Cardiac muscle cell (in vitro differentiated cells and primary cell): ENCODE data around the gene CMTM7. TPM values are rescaled to one million over a fixed set of nuclear protein-coding genes. Genes with fewer than 3 reads are reported as not detected.

Source experiments
- DNase-seq, 2 donors: peaks; one replicate each; pipeline versions ENCODE4 v3.0.0 to v3.0.0-alpha.2; 2010 to 2017; ENCODE audit warnings: low read depth in 1 of 2, low spot score in 1 of 2
- H3K27ac ChIP-seq: fragments of 200-600 bp; sonication (generic); 2 replicates; pipeline ENCODE4 v1.5.1; 2016
- H3K27me3 ChIP-seq: fragments of 200-600 bp; sonication (generic); 2 replicates; pipeline ENCODE4 v1.6.0; 2016; ENCODE audit warnings: control low read depth
- H3K36me3 ChIP-seq: fragments of 200-600 bp; sonication (generic); 2 replicates; pipeline ENCODE4 v1.5.1; 2016; ENCODE audit warnings: control low read depth
- H3K4me1 ChIP-seq: fragments of 200-600 bp; sonication (generic); 2 replicates; pipeline ENCODE4 v1.8.1; 2017; ENCODE audit warnings: low read depth, mild to moderate bottlenecking, mixed run types
- H3K4me3 ChIP-seq: fragments of 200-600 bp; sonication (generic); 2 replicates; pipeline ENCODE4 v1.5.1; 2016; ENCODE audit warnings: mild to moderate bottlenecking
- H3K9me3 ChIP-seq: fragments of 200-600 bp; sonication (generic); 2 replicates; pipeline ENCODE4 v1.5.1; 2017; ENCODE audit warnings: low read depth, mild to moderate bottlenecking, control low read depth
- CTCF ChIP-seq: IDR thresholded peaks from 2 replicates; pipeline ENCODE4 v1.5.1; 2012; ENCODE audit warnings: low read depth, mild to moderate bottlenecking, low read length
- polyA plus RNA-seq: library from polyadenylated mRNA; unstranded; fragments of >200 nt; fragmentation: Nextera tagmentation; extraction: Ambion mirVana; gene quantifications from 2 replicates; pipeline ENCODE4 v1.2.1, GENCODE V29; 2016
- total RNA-seq: library from RNA; depleted of rRNA; stranded (reverse); fragments of >200 nt; gene quantifications from 2 replicates; pipeline ENCODE4 v1.2.3, GENCODE V29; 2016

Gene CMTM7
- total RNA-seq (15.9 and 24.2 TPM in 2 replicates), polyA plus RNA-seq (42.4 and 64.1 TPM in 2 replicates)

- DNase-seq: peak; percentile 75 to 80
- peak; percentile 7 for TF ChIP-seq CTCF
- H3K36me3 ChIP-seq: no peaks in the 10 kb centered on the region
- H3K4me1 ChIP-seq: no peaks in the 10 kb centered on the region
- peak within 1 kb of the TSS; percentile 74 for H3K4me3 ChIP-seq
- H3K27me3 ChIP-seq: no peaks in the 10 kb centered on the region
- no peaks in the 10 kb centered on the region for H3K9me3 ChIP-seq
- no peak within 1 kb of the TSS for H3K27ac ChIP-seq
Measured at GRCh38 chr3:32391643-32392535, at the start of gene CMTM7. Gene CMTM7, plus strand, starts transcription at chr3:32391853. Its CDS starts 54 bp downstream, at chr3:32391907.

- Histone ChIP-seq H3K36me3 (no peaks in the 10 kb centered on the region), H3K27me3 (no peaks in the 10 kb centered on the region), H3K4me3 (no peak overlapping the region), H3K9me3 (no peaks in the 10 kb centered on the region), H3K4me1 (peaks cover 16% of the 10 kb centered on the region), H3K27ac (peak overlapping the region; percentile 74)
- DNase-seq: peak; percentile 41 to 78
- TF ChIP-seq CTCF: no peak
Measured at GRCh38 chr3:32347343-32348125, 44.1 kb upstream of the CMTM7 start.

- peak overlapping the region; percentile 9 for H3K27ac ChIP-seq
- no peak for DNase-seq
- H3K4me1 ChIP-seq: peaks cover 19% of the 10 kb centered on the region
- no peaks in the 10 kb centered on the region for H3K9me3 ChIP-seq
- no peak overlapping the region for H3K4me3 ChIP-seq
- TF ChIP-seq CTCF: no peak
- no peaks in the 10 kb centered on the region for H3K27me3 ChIP-seq
- H3K36me3 ChIP-seq: no peaks in the 10 kb centered on the region
Measured at GRCh38 chr3:32349184-32349583, 42.5 kb upstream of the CMTM7 start.

- H3K27me3 ChIP-seq: no peaks in the 10 kb centered on the region
- peaks cover 16% of the 10 kb centered on the region for H3K4me1 ChIP-seq
- no peak overlapping the region for H3K4me3 ChIP-seq
- DNase-seq: no peak
- no peak for TF ChIP-seq CTCF
- no peak overlapping the region for H3K27ac ChIP-seq
- H3K36me3 ChIP-seq: no peaks in the 10 kb centered on the region
- H3K9me3 ChIP-seq: no peaks in the 10 kb centered on the region
Measured at GRCh38 chr3:32352563-32352962, 39.1 kb upstream of the CMTM7 start.

- H3K27ac ChIP-seq: no peak overlapping the region
- H3K4me1 ChIP-seq: peaks cover 10% of the 10 kb centered on the region
- TF ChIP-seq CTCF: no peak
- no peaks in the 10 kb centered on the region for H3K9me3 ChIP-seq
- no peak for DNase-seq
- H3K4me3 ChIP-seq: no peak overlapping the region
- H3K27me3 ChIP-seq: no peaks in the 10 kb centered on the region
- no peaks in the 10 kb centered on the region for H3K36me3 ChIP-seq
Measured at GRCh38 chr3:32353351-32353750, 38.3 kb upstream of the CMTM7 start.
